GM12878 (cell line): ENCODE data around the gene OR10G2. TPM values are rescaled to one million over a fixed set of nuclear protein-coding genes. Genes with fewer than 3 reads are reported as not detected.

Experiments used
- ATF7 ChIP-seq: fragments of 450-650 bp; IDR thresholded peaks from 2 replicates; pipeline ENCODE4 v1.6.1; 2016; ENCODE audit warnings: low read depth, mild to moderate bottlenecking
- CHD4 ChIP-seq: fragments of 200-600 bp; sonication (generic); IDR thresholded peaks from 2 replicates; pipeline ENCODE4 v1.6.1; 2016; ENCODE audit warnings: mild to moderate bottlenecking
- FOXK2 ChIP-seq: fragments of 450-650 bp; IDR thresholded peaks from 2 replicates; pipeline ENCODE4 v1.6.1; 2017; ENCODE audit warnings: mild to moderate bottlenecking, moderate library complexity
- KAT2A ChIP-seq: conservative IDR thresholded peaks from 2 replicates; pipeline ENCODE4 v1.6.1; 2011; ENCODE audit warnings: low read depth, low read length; ENCODE audit not compliant: control insufficient read depth
- KLF5 ChIP-seq: fragments of 450-650 bp; IDR thresholded peaks from 2 replicates; pipeline ENCODE4 v1.6.1; 2014; ENCODE audit warnings: mild to moderate bottlenecking; ENCODE audit not compliant: partially characterized antibody
- MEF2A ChIP-seq: IDR thresholded peaks from 2 replicates; pipeline ENCODE4 v1.6.1; 2011; ENCODE audit warnings: low read depth, mild to moderate bottlenecking, low read length, moderate library complexity; ENCODE audit not compliant: insufficient read depth
- MXI1 ChIP-seq: fragments of 150-350 bp; IDR thresholded peaks from 2 replicates; pipeline ENCODE4 v1.6.1; 2011; ENCODE audit warnings: low read depth, mild to moderate bottlenecking, inconsistent platforms, low read length, improper control_type of control experiment
- NFIC ChIP-seq: IDR thresholded peaks from 2 replicates; pipeline ENCODE4 v1.6.1; 2012; ENCODE audit warnings: low read depth, mild to moderate bottlenecking, inconsistent platforms, low read length, moderate library complexity
- NR2C1 ChIP-seq: fragments of 450-650 bp; IDR thresholded peaks from 2 replicates; pipeline ENCODE4 v1.6.1; 2017; ENCODE audit warnings: antibody characterized with exemption, mild to moderate bottlenecking, moderate library complexity
- NR2C2 ChIP-seq: IDR thresholded peaks from 2 replicates; pipeline ENCODE4 v1.6.1; 2011; ENCODE audit warnings: borderline replicate concordance, low read depth; ENCODE audit not compliant: control insufficient read depth, insufficient read length
- NR2F1 ChIP-seq: fragments of 450-650 bp; conservative IDR thresholded peaks from 2 replicates; pipeline ENCODE4 v1.6.1; 2017; ENCODE audit warnings: mild to moderate bottlenecking
- PAX5 ChIP-seq: IDR thresholded peaks from 2 replicates; pipeline ENCODE4 v1.6.1; 2011; ENCODE audit warnings: low read depth, low read length, borderline replicate concordance
- PAX8 ChIP-seq: fragments of 450-650 bp; IDR thresholded peaks from 2 replicates; pipeline ENCODE4 v1.6.1; 2017; ENCODE audit warnings: mild to moderate bottlenecking, moderate library complexity
- PKNOX1 ChIP-seq: fragments of 450-650 bp; IDR thresholded peaks from 2 replicates; pipeline ENCODE4 v1.6.1; 2016; ENCODE audit warnings: mild to moderate bottlenecking
- POLR2A ChIP-seq: IDR thresholded peaks from 2 replicates; pipeline ENCODE4 v1.6.1; 2011; ENCODE audit warnings: low read depth, mild to moderate bottlenecking, low read length
- RAD21 ChIP-seq: IDR thresholded peaks from 2 replicates; pipeline ENCODE4 v1.6.1; 2011; ENCODE audit warnings: mild to moderate bottlenecking, low read depth, low read length, moderate library complexity; ENCODE audit not compliant: insufficient read depth
- RFX5 ChIP-seq: IDR thresholded peaks from 2 replicates; pipeline ENCODE4 v1.6.1; 2011; ENCODE audit warnings: low read depth, low read length, improper control_type of control experiment
- SMAD1 ChIP-seq: fragments of 450-650 bp; IDR thresholded peaks from 2 replicates; pipeline ENCODE4 v1.6.1; 2018; ENCODE audit warnings: mild to moderate bottlenecking, low read depth; ENCODE audit not compliant: partially characterized antibody
- SRF ChIP-seq, 2 experiments: IDR thresholded peaks; 2 replicates each; pipeline ENCODE4 v1.6.1; 2011; ENCODE audit warnings: low read depth in 2 of 2, low read length in 2 of 2, mild to moderate bottlenecking in 1 of 2, moderate library complexity in 1 of 2
- TBL1XR1 ChIP-seq: IDR thresholded peaks from 2 replicates; pipeline ENCODE4 v1.6.1; 2012; ENCODE audit warnings: low read depth, low read length, improper control_type of control experiment
- WRNIP1 ChIP-seq: IDR thresholded peaks from 2 replicates; pipeline ENCODE4 v1.6.1; 2011; ENCODE audit warnings: low read depth, low read length, improper control_type of control experiment, borderline replicate concordance
- ZNF274 ChIP-seq: IDR thresholded peaks from one replicate; pipeline ENCODE4 v1.8.0; 2011; ENCODE audit not compliant: insufficient read length, insufficient read depth
- polyA plus RNA-seq, 11 experiments: library from polyadenylated mRNA; depleted of rRNA in 4 of 11; unstranded in 6 of 11; stranded (reverse) in 5 of 11; fragments of >200 nt; fragmentation: Nextera tagmentation in 4 of 11; fragmentation: Illumina TruSeq in 1 of 11; extraction: Ambion mirVana in 4 of 11; extraction: Trizol in 1 of 11; gene quantifications; 1 replicate in 1 of 11; 2 replicates in 10 of 11; pipeline versions ENCODE4 v1.2.1 to v1.2.3, GENCODE V29; 2011 to 2016; ENCODE audit warnings: inconsistent platforms in 2 of 11, missing spikeins in 2 of 11, low read depth in 1 of 11
- total RNA-seq, 4 experiments: library from RNA; depleted of rRNA in 3 of 4; stranded (reverse); fragments of >200 nt in 3 of 4; fragmentation: Illumina TruSeq in 1 of 4; extraction: Trizol in 1 of 4; gene quantifications; 2 replicates each; pipeline versions ENCODE4 v1.2.1 to v1.2.3, GENCODE V29; 2013 to 2021
- TF ChIP-seq, protein P1 (sequence below): fragments of 450-650 bp; IDR thresholded peaks from 2 replicates; pipeline ENCODE4 v1.6.1; 2017; ENCODE audit warnings: low read depth, mild to moderate bottlenecking, moderate library complexity
- TF ChIP-seq, protein P2 (sequence below): fragments of 450-650 bp; formaldehyde crosslinking; IDR thresholded peaks from 2 replicates; pipeline ENCODE4 v1.4.0; 2022; ENCODE audit warnings: mild to moderate bottlenecking, moderate library complexity
- TF ChIP-seq, protein P3 (sequence below), 3 experiments: IDR thresholded peaks in 2 of 3; conservative IDR thresholded peaks in 1 of 3; 2 replicates each; pipeline ENCODE4 v1.5.1; 2011; ENCODE audit warnings: low read depth in 3 of 3, low read length in 3 of 3, mild to moderate bottlenecking in 3 of 3, control low read depth in 2 of 3, moderate library complexity in 2 of 3, inconsistent platforms in 1 of 3, mixed read lengths in 1 of 3; ENCODE audit not compliant: control insufficient read depth in 2 of 3, insufficient read depth in 1 of 3; ENCODE audit errors: extremely low read depth in 1 of 3

Gene OR10G2
- total and polyA plus RNA-seq, 10 of the 15 experiments (the other 5 are each of a cell fraction or from before 2014, with no cell fraction given): not detected

GRCh38 chr14:21612324-21612723, 22.4 kb downstream of the OR10G2 start (continued):
- TF ChIP-seq FOXK2: peak; percentile 34; the same call in 1 of the 2 replicates
- TF ChIP-seq SRF (IDR thresholded peaks at IDR 0.05; ENCODE audit: low read depth in 2 of 2, low read length in 2 of 2): no peak
- no peak for TF ChIP-seq WRNIP1
- TF ChIP-seq NR2F1: peak; percentile 84
- no peak for TF ChIP-seq PAX5
- TF ChIP-seq ZNF274: no peak
- TF ChIP-seq NR2C2: no peak
- no peak for TF ChIP-seq KAT2A
- no peak for TF ChIP-seq SMAD1
- no peak for TF ChIP-seq KLF5
- TF ChIP-seq RFX5: no peak
- TF ChIP-seq, protein P1, sequence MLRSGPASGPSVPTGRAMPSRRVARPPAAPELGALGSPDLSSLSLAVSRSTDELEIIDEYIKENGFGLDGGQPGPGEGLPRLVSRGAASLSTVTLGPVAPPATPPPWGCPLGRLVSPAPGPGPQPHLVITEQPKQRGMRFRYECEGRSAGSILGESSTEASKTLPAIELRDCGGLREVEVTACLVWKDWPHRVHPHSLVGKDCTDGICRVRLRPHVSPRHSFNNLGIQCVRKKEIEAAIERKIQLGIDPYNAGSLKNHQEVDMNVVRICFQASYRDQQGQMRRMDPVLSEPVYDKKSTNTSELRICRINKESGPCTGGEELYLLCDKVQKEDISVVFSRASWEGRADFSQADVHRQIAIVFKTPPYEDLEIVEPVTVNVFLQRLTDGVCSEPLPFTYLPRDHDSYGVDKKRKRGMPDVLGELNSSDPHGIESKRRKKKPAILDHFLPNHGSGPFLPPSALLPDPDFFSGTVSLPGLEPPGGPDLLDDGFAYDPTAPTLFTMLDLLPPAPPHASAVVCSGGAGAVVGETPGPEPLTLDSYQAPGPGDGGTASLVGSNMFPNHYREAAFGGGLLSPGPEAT: peak; percentile 45; the same call in 1 of the 2 replicates
- TF ChIP-seq PKNOX1: no peak
- 0 out of 2 replicates have a peak, but pooled peaks have one; percentile 29 for TF ChIP-seq ATF7
- TF ChIP-seq, protein P2, sequence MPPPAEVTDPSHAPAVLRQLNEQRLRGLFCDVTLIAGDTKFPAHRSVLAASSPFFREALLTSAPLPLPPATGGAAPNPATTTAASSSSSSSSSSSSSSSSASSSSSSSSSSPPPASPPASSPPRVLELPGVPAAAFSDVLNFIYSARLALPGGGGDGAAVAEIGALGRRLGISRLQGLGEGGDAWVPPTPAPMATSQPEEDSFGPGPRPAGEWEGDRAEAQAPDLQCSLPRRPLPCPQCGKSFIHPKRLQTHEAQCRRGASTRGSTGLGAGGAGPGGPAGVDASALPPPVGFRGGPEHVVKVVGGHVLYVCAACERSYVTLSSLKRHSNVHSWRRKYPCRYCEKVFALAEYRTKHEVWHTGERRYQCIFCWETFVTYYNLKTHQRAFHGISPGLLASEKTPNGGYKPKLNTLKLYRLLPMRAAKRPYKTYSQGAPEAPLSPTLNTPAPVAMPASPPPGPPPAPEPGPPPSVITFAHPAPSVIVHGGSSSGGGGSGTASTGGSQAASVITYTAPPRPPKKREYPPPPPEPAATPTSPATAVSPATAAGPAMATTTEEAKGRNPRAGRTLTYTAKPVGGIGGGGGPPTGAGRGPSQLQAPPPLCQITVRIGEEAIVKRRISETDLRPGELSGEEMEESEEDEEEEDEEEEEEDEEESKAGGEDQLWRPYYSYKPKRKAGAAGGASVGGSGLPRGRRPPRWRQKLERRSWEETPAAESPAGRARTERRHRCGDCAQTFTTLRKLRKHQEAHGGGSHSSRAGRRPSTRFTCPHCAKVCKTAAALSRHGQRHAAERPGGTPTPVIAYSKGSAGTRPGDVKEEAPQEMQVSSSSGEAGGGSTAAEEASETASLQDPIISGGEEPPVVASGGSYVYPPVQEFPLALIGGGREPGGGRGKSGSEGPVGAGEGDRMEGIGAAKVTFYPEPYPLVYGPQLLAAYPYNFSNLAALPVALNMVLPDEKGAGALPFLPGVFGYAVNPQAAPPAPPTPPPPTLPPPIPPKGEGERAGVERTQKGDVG (CRISPR knock-in tag): no peak
- TF ChIP-seq POLR2A: no peak
- TF ChIP-seq RAD21: peak; percentile 27; the same call in 1 of the 2 replicates
- TF ChIP-seq CHD4: no peak
- TF ChIP-seq, protein P3, sequence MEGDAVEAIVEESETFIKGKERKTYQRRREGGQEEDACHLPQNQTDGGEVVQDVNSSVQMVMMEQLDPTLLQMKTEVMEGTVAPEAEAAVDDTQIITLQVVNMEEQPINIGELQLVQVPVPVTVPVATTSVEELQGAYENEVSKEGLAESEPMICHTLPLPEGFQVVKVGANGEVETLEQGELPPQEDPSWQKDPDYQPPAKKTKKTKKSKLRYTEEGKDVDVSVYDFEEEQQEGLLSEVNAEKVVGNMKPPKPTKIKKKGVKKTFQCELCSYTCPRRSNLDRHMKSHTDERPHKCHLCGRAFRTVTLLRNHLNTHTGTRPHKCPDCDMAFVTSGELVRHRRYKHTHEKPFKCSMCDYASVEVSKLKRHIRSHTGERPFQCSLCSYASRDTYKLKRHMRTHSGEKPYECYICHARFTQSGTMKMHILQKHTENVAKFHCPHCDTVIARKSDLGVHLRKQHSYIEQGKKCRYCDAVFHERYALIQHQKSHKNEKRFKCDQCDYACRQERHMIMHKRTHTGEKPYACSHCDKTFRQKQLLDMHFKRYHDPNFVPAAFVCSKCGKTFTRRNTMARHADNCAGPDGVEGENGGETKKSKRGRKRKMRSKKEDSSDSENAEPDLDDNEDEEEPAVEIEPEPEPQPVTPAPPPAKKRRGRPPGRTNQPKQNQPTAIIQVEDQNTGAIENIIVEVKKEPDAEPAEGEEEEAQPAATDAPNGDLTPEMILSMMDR (IDR thresholded peaks at IDR 0.05 in 2 of 3, conservative IDR thresholded peaks at IDR 0.05 in 1 of 3; ENCODE audit: control insufficient read depth in 2 of 3, extremely low read depth in 1 of 3, insufficient read depth in 1 of 3, low read depth in 3 of 3, low read length in 3 of 3): peak in 1 of 3 experiments; percentile 35; a peak in 2 of 6 replicates
- no peak for TF ChIP-seq TBL1XR1
- TF ChIP-seq MEF2A: 0 out of 2 replicates have a peak, but pooled peaks have one; percentile 69
- no peak for TF ChIP-seq MXI1
- TF ChIP-seq NFIC: 0 out of 2 replicates have a peak, but pooled peaks have one; percentile 24
- no peak for TF ChIP-seq PAX8
- 0 out of 2 replicates have a peak, but pooled peaks have one; percentile 29 for TF ChIP-seq NR2C1
